Panc1 (cell line): ENCODE data around the gene PTTG2. TPM values are rescaled to one million over a fixed set of nuclear protein-coding genes. Genes with fewer than 3 reads are reported as not detected.

ENCODE experiments used
- ATAC-seq: fragments of 200-7000 bp; cut with Tn5 transposase; 2 replicates; pipeline ENCODE4 v1.9.1; 2020; ENCODE audit warnings: mild to moderate bottlenecking, moderate library complexity
- BruUV-seq: library from RNA; stranded (reverse); fragments of 400-500 nt; replicated peaks from 2 replicates; lab custom pipeline; 2021; lab: Mats Ljungman, UMichigan
- CTCF ChIA-PET: fragments of 300-600 bp; sonication (Branson Sonifier 250); formaldehyde crosslinking; loops from one replicate; lab custom pipeline; 2022; ENCODE audit warnings: antibody characterized with exemption; lab: Charles Lee
- POLR2A ChIA-PET: fragments of 300-600 bp; sonication (Branson Sonifier 250); formaldehyde crosslinking; loops from one replicate; lab custom pipeline; 2022; ENCODE audit warnings: antibody characterized with exemption; lab: Charles Lee
- DNase-seq: peaks from one replicate; pipeline ENCODE4 v3.0.0-alpha.2; 2010; ENCODE audit warnings: low read depth, low spot score
- H3K27ac ChIP-seq: 2 replicates; pipeline ENCODE4 v1.5.1; 2011; ENCODE audit warnings: mild to moderate bottlenecking, low read length, inconsistent platforms
- H3K27me3 ChIP-seq: fragments of 200-500 bp; sonication (Bioruptor generic); 2 replicates; pipeline ENCODE4 v1.6.0; 2014; ENCODE audit warnings: low read length, inconsistent platforms; ENCODE audit not compliant: control insufficient read depth, insufficient read depth
- H3K36me3 ChIP-seq: fragments of 200-500 bp; sonication (Bioruptor generic); 2 replicates; pipeline ENCODE4 v1.5.1; 2014; ENCODE audit warnings: inconsistent platforms, mild to moderate bottlenecking, low read length, moderate library complexity; ENCODE audit not compliant: control insufficient read depth, insufficient read depth
- H3K4me1 ChIP-seq: 2 replicates; pipeline ENCODE4 v1.5.1; 2011; ENCODE audit warnings: inconsistent platforms, mild to moderate bottlenecking, low read length, moderate library complexity; ENCODE audit not compliant: control insufficient read depth, insufficient read depth
- H3K4me3 ChIP-seq, 2 experiments: 2 replicates each; pipeline ENCODE4 v1.5.1; 2011 to 2012; ENCODE audit warnings: low read depth in 2 of 2, low read length in 2 of 2, mild to moderate bottlenecking in 2 of 2, inconsistent platforms in 1 of 2, moderate library complexity in 1 of 2
- H3K9me3 ChIP-seq: fragments of 200-500 bp; sonication (Bioruptor generic); 2 replicates; pipeline ENCODE4 v1.5.1; 2014; ENCODE audit warnings: low read depth, mild to moderate bottlenecking, inconsistent platforms, low read length, moderate library complexity; ENCODE audit not compliant: control insufficient read depth, insufficient read depth
- POLR2AphosphoS5 ChIP-seq: IDR thresholded peaks from 2 replicates; pipeline ENCODE4 v1.6.1; 2012; ENCODE audit warnings: mild to moderate bottlenecking, low read depth, low read length, moderate library complexity
- SIN3A ChIP-seq: IDR thresholded peaks from 2 replicates; pipeline ENCODE4 v1.6.1; 2012; ENCODE audit warnings: low read depth, mild to moderate bottlenecking, low read length, moderate library complexity, borderline replicate concordance; ENCODE audit not compliant: insufficient read depth
- TCF7L2 ChIP-seq: IDR thresholded peaks from 2 replicates; pipeline ENCODE4 v1.6.1; 2011; ENCODE audit warnings: mild to moderate bottlenecking, low read depth, low read length, inconsistent platforms
- in situ Hi-C: cut with HindIII; loops from 2 replicates; pipeline ENCODE4 v1.10.0; 2016; ENCODE audit warnings: low sequenced_read_pairs, low pct_unique_long_range_greater_than_20kb
- intact Hi-C: fragments of 100-400 bp; cut with micrococcal nuclease; formaldehyde crosslinking; loops from one replicate; pipeline ENCODE4 v1.10.0; 2022; ENCODE audit not compliant: unreplicated experiment
- total RNA-seq: library from RNA; stranded (reverse); gene quantifications from one replicate; pipeline ENCODE4 v1.2.1, GENCODE V29; 2021; ENCODE audit not compliant: unreplicated experiment
- TF ChIP-seq, protein P1 (sequence below): fragments of 450-650 bp; IDR thresholded peaks from 2 replicates; pipeline ENCODE4 v1.5.1; 2017; ENCODE audit warnings: mild to moderate bottlenecking
- TF ChIP-seq, protein P2 (sequence below), 2 experiments: IDR thresholded peaks; 2 replicates each; pipeline ENCODE4 v1.6.1; 2011 to 2012; ENCODE audit warnings: low read depth in 2 of 2, control low read depth in 1 of 2, low read length in 1 of 2, mild to moderate bottlenecking in 1 of 2, moderate library complexity in 1 of 2; ENCODE audit not compliant: insufficient read depth in 1 of 2

The PTTG2 gene
- total RNA-seq, 1 experiment from 2014 or later, result not detected

DNA sequence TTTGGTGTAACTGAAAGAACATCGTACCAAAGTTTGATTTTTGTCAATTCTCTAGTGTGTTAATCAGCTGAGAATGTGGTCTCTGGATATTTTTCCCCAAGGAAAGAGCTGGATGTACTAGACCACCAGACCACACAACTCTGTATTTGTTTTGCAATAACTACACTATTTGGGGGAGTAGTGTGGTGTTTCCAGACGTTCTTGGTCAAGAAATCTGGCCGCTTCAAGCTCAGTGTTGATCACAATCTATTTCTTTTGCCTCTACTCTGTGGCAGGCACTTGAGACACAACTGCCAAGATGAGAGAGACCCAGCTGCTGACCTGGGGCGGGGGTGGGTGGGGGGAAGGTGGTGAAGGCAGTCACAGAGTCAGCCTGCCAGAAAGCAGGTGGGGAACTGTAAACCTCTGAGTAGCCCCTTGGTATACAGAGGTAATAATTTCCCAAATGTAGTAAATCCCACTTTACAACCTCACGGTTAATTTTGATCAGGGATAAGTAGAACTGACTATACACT, 30.6 kb downstream of the PTTG2 start:
- H3K36me3 ChIP-seq, result no peaks in the 10 kb centered on the region
- no TSS peak for BruUV-seq
- in situ Hi-C loops, result no loop called here
- H3K4me1 ChIP-seq, result no peaks in the 10 kb centered on the region
- ATAC-seq (no peak), DNase-seq (no peak)
- POLR2A ChIA-PET, result no interaction called here
- H3K9me3 ChIP-seq, result no peaks in the 10 kb centered on the region
- H3K4me3 ChIP-seq, result no peak overlapping the region
- intact Hi-C loops, result no loop called here
- CTCF ChIA-PET, result no interaction called here
- no peak overlapping the region for H3K27ac ChIP-seq
- TF ChIP-seq, protein P1, sequence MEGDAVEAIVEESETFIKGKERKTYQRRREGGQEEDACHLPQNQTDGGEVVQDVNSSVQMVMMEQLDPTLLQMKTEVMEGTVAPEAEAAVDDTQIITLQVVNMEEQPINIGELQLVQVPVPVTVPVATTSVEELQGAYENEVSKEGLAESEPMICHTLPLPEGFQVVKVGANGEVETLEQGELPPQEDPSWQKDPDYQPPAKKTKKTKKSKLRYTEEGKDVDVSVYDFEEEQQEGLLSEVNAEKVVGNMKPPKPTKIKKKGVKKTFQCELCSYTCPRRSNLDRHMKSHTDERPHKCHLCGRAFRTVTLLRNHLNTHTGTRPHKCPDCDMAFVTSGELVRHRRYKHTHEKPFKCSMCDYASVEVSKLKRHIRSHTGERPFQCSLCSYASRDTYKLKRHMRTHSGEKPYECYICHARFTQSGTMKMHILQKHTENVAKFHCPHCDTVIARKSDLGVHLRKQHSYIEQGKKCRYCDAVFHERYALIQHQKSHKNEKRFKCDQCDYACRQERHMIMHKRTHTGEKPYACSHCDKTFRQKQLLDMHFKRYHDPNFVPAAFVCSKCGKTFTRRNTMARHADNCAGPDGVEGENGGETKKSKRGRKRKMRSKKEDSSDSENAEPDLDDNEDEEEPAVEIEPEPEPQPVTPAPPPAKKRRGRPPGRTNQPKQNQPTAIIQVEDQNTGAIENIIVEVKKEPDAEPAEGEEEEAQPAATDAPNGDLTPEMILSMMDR, result no peak
- no peak for TF ChIP-seq TCF7L2
- no peak for TF ChIP-seq SIN3A
- TF ChIP-seq, protein P2, sequence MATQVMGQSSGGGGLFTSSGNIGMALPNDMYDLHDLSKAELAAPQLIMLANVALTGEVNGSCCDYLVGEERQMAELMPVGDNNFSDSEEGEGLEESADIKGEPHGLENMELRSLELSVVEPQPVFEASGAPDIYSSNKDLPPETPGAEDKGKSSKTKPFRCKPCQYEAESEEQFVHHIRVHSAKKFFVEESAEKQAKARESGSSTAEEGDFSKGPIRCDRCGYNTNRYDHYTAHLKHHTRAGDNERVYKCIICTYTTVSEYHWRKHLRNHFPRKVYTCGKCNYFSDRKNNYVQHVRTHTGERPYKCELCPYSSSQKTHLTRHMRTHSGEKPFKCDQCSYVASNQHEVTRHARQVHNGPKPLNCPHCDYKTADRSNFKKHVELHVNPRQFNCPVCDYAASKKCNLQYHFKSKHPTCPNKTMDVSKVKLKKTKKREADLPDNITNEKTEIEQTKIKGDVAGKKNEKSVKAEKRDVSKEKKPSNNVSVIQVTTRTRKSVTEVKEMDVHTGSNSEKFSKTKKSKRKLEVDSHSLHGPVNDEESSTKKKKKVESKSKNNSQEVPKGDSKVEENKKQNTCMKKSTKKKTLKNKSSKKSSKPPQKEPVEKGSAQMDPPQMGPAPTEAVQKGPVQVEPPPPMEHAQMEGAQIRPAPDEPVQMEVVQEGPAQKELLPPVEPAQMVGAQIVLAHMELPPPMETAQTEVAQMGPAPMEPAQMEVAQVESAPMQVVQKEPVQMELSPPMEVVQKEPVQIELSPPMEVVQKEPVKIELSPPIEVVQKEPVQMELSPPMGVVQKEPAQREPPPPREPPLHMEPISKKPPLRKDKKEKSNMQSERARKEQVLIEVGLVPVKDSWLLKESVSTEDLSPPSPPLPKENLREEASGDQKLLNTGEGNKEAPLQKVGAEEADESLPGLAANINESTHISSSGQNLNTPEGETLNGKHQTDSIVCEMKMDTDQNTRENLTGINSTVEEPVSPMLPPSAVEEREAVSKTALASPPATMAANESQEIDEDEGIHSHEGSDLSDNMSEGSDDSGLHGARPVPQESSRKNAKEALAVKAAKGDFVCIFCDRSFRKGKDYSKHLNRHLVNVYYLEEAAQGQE (IDR thresholded peaks at IDR 0.05; ENCODE audit: insufficient read depth in 1 of 2, low read depth in 2 of 2, low read length in 1 of 2), result no peak
- no peak for TF ChIP-seq POLR2AphosphoS5
- no peaks in the 10 kb centered on the region for H3K27me3 ChIP-seq

DNA sequence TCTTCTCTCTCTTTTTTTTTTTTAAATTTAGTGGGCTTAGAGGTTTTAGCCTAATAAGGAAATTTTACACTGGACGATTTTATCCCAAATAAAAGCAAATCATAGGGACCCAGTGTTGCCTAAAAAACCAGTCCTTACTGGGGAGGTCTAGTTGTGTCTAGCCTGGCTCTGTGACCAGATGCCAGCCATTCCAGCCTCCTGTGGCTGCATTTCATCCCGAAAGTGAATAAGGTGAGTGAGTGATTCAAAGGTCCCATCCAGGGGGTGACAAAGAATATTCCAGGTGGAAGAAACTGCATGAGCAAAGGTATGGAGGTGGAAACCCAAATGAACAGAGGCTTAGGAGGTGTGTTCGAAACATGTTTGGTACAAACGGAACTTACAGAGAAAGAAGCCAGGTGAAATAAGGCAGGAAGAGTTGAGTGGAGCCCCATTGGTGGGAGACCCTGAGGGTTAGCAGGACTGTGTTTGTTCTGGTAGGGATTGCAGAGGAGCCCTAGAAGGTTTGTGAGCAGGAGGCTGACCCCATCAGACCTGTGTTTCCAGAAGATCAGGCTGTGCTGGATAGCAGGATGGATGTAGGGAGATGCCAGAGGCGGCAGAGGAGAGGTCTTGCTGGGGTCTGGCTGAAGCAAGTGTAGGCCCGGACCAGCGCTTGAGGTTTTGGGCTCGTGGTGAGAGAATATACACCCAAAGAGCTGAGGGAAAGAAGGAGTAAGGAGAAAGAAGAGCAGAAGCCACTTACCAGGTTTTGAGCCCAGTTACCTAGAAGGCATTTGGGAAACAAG, 31.6 kb downstream of the PTTG2 start:
- ChIA-PET POLR2A (no interaction called here), CTCF (interaction anchor here (0.6 kb wide), 1 partner anchor 23 kb away, joined by 3 read pairs; no protein-coding TSS in a partner anchor)
- Histone ChIP-seq H3K27me3 (no peaks in the 10 kb centered on the region), H3K4me3 (no peak overlapping the region), H3K36me3 (no peaks in the 10 kb centered on the region), H3K9me3 (no peaks in the 10 kb centered on the region), H3K4me1 (no peaks in the 10 kb centered on the region), H3K27ac (no peak overlapping the region)
- TF ChIP-seq TCF7L2, result no peak
- no peak for TF ChIP-seq POLR2AphosphoS5
- TF ChIP-seq, protein P2 (IDR thresholded peaks at IDR 0.05; ENCODE audit: insufficient read depth in 1 of 2, low read depth in 2 of 2, low read length in 1 of 2), result no peak
- TF ChIP-seq SIN3A, result no peak
- TF ChIP-seq, protein P1, result no peak
- no peak for DNase-seq
- in situ Hi-C loops (no loop called here), intact Hi-C loops (no loop called here)
- no TSS peak for BruUV-seq
- no peak for ATAC-seq
